Astrocyte (in vitro differentiated cells and primary cell): Measurements from ENCODE around the gene ARID3C. TPM values are rescaled to one million over a fixed set of nuclear protein-coding genes. Genes with fewer than 3 reads are reported as not detected.

Experiments
- DNase-seq: peaks from one replicate; pipeline ENCODE4 v3.0.0-alpha.2; 2010; ENCODE audit warnings: low read depth
- FAIRE-seq: peaks from 2 replicates; lab custom pipeline; 2011; peaks lifted over from hg19 to GRCh38; lab: Jason Lieb, UNC
- H2AFZ ChIP-seq: 2 replicates; pipeline ENCODE4 v1.6.0; 2012; ENCODE audit warnings: low read depth, low read length, inconsistent platforms
- H3K27ac ChIP-seq: 2 replicates; pipeline ENCODE4 v1.5.1; 2011; ENCODE audit warnings: low read depth, low read length, inconsistent platforms
- H3K27me3 ChIP-seq: 2 replicates; pipeline ENCODE4 v1.6.0; 2011; ENCODE audit warnings: low read length, inconsistent platforms; ENCODE audit not compliant: insufficient read depth
- H3K36me3 ChIP-seq: 2 replicates; pipeline ENCODE4 v1.5.1; 2011; ENCODE audit warnings: low read length, inconsistent platforms; ENCODE audit not compliant: insufficient read depth
- H3K4me1 ChIP-seq: 2 replicates; pipeline ENCODE4 v1.5.1; 2011; ENCODE audit warnings: low read length, inconsistent platforms; ENCODE audit not compliant: insufficient read depth
- H3K4me2 ChIP-seq: 2 replicates; pipeline ENCODE4 v1.6.0; 2012; ENCODE audit warnings: low read length, inconsistent platforms
- H3K4me3 ChIP-seq: 2 replicates; pipeline ENCODE4 v1.5.1; 2011; ENCODE audit warnings: low read depth, mild to moderate bottlenecking, low read length, inconsistent platforms; ENCODE audit not compliant: insufficient read depth
- H3K79me2 ChIP-seq: 2 replicates; pipeline ENCODE4 v1.6.0; 2012; ENCODE audit warnings: mild to moderate bottlenecking, low read length, inconsistent platforms; ENCODE audit not compliant: insufficient read depth
- H3K9ac ChIP-seq: 2 replicates; pipeline ENCODE4 v1.6.0; 2012; ENCODE audit warnings: mild to moderate bottlenecking, low read length, inconsistent platforms
- H3K9me3 ChIP-seq: 2 replicates; pipeline ENCODE4 v1.5.1; 2012; ENCODE audit warnings: low read depth, mild to moderate bottlenecking, low read length, inconsistent platforms; ENCODE audit not compliant: insufficient read depth
- H4K20me1 ChIP-seq: 2 replicates; pipeline ENCODE4 v1.6.0; 2012; ENCODE audit warnings: low read length, inconsistent platforms; ENCODE audit not compliant: insufficient read depth
- H3K27ac Mint-ChIP-seq: one replicate; pipeline ENCODE4 v1.8.0; 2021; ENCODE audit warnings: mild to moderate bottlenecking, mixed read lengths; ENCODE audit not compliant: unreplicated experiment
- H3K27me3 Mint-ChIP-seq: one replicate; pipeline ENCODE4 v1.8.0; 2021; ENCODE audit warnings: low read depth, mixed read lengths; ENCODE audit not compliant: unreplicated experiment
- H3K36me3 Mint-ChIP-seq: one replicate; pipeline ENCODE4 v1.8.0; 2021; ENCODE audit warnings: low read depth, mixed read lengths; ENCODE audit not compliant: unreplicated experiment
- H3K4me1 Mint-ChIP-seq: one replicate; pipeline ENCODE4 v1.8.0; 2021; ENCODE audit warnings: low read depth, mixed read lengths; ENCODE audit not compliant: unreplicated experiment
- H3K4me3 Mint-ChIP-seq: one replicate; pipeline ENCODE4 v1.8.0; 2021; ENCODE audit warnings: mild to moderate bottlenecking, moderate library complexity, mixed read lengths; ENCODE audit not compliant: unreplicated experiment
- H3K9me3 Mint-ChIP-seq: one replicate; pipeline ENCODE4 v1.8.0; 2021; ENCODE audit warnings: mild to moderate bottlenecking, mixed read lengths; ENCODE audit not compliant: unreplicated experiment
- EZH2 ChIP-seq: IDR thresholded peaks from 2 replicates; pipeline ENCODE4 v1.6.1; 2012; ENCODE audit warnings: mild to moderate bottlenecking, low read length, inconsistent platforms; ENCODE audit not compliant: insufficient read depth
- total RNA-seq: library from RNA; stranded (reverse); gene quantifications from 2 replicates; pipeline ENCODE4 v1.2.1, GENCODE V29; 2021
- TF ChIP-seq, protein P1 (sequence below): IDR thresholded peaks from 2 replicates; pipeline ENCODE4 v1.5.1; 2011; ENCODE audit warnings: low read depth, mild to moderate bottlenecking, inconsistent platforms, low read length, moderate library complexity; ENCODE audit not compliant: insufficient read depth

Gene ARID3C
- total RNA-seq, 1 donor from 2014 or later = 0.16 TPM

DNA sequence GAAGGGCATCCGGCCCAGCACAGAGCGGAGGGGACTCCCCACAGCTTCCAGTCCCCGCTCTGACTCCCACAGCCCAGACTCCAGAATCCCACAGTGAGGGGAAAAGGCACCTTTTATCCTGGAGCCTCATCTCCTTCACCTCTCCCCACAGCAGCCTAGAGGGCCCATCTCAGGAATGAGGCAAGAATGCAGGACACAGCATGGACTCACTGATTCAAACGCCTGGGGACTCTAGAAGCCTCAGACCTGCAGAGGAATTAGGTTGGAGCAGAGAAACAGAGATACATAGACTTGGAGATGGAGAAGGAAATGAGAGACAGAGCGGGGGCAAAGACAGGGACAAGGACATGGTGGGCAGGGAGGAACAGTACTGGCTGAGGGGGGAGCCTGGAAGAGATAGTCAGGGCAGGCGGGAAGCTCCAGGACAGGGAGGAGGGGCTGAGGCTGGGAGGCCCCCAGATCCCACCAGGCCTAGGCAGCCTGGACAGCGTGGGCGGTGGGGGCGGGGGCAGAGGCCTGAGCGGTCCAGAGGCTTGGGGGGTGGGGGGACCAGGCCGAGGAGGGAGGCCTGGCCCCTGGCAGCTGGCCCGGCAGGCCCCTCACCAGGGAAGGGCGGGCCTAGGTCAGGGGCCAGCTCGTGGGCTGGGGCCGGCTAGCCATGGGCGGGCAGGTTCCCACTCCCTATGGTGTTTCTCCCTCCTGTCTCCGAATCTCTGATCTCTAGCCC is 55.1 kb downstream of the ARID3C start:
- Histone ChIP-seq H3K27ac (no peak overlapping the region), H3K4me2 (no peak overlapping the region), H3K79me2 (no peaks in the 10 kb centered on the region), H2AFZ (no peak overlapping the region), H3K36me3 (no peaks in the 10 kb centered on the region), H3K4me1 (peaks cover 4% of the 10 kb centered on the region), H4K20me1 (peaks cover 13% of the 10 kb centered on the region), H3K4me3 (no peak overlapping the region), H3K9me3 (no peaks in the 10 kb centered on the region), H3K27me3 (peaks cover 46% of the 10 kb centered on the region), H3K9ac (no peak overlapping the region)
- FAIRE-seq (no peak), DNase-seq (no peak)
- Mint-ChIP-seq H3K4me1 (peaks cover 36% of the 10 kb centered on the region), H3K9me3 (no peaks in the 10 kb centered on the region), H3K27me3 (peaks cover 29% of the 10 kb centered on the region), H3K4me3 (no peak overlapping the region), H3K36me3 (no peaks in the 10 kb centered on the region), H3K27ac (no peak overlapping the region)
- no peak for TF ChIP-seq EZH2
- TF ChIP-seq, protein P1, sequence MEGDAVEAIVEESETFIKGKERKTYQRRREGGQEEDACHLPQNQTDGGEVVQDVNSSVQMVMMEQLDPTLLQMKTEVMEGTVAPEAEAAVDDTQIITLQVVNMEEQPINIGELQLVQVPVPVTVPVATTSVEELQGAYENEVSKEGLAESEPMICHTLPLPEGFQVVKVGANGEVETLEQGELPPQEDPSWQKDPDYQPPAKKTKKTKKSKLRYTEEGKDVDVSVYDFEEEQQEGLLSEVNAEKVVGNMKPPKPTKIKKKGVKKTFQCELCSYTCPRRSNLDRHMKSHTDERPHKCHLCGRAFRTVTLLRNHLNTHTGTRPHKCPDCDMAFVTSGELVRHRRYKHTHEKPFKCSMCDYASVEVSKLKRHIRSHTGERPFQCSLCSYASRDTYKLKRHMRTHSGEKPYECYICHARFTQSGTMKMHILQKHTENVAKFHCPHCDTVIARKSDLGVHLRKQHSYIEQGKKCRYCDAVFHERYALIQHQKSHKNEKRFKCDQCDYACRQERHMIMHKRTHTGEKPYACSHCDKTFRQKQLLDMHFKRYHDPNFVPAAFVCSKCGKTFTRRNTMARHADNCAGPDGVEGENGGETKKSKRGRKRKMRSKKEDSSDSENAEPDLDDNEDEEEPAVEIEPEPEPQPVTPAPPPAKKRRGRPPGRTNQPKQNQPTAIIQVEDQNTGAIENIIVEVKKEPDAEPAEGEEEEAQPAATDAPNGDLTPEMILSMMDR = no peak

DNA sequence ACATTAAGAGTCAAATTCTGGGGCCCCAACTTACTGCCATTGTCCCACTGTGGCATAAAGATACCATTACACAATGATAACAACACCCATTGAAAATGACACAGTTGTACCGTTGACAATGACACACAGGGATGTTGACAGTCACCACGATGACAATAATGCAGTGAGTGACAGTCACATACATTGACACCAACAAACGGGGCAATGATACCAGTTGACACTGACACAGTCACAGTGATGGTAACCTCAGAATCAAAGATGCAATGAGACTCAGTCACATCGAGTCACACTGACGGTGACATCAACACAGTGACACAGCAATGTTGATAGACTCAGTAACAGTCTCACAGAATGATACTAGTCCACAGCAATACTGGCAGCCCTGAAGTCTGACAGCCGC is 56.2 kb downstream of the ARID3C start:
- FAIRE-seq (no peak), DNase-seq (no peak)
- H3K4me3 ChIP-seq = no peak overlapping the region
- TF ChIP-seq EZH2 = no peak
- TF ChIP-seq, protein P1 = no peak
- no peak overlapping the region for H3K9ac ChIP-seq
- Mint-ChIP-seq H3K27me3 (peaks cover 37% of the 10 kb centered on the region), H3K9me3 (peaks cover 1% of the 10 kb centered on the region), H3K4me3 (no peak overlapping the region), H3K36me3 (peaks cover 2% of the 10 kb centered on the region), H3K4me1 (peaks cover 32% of the 10 kb centered on the region), H3K27ac (no peak overlapping the region)
- no peak overlapping the region for H3K27ac ChIP-seq
- no peaks in the 10 kb centered on the region for H3K9me3 ChIP-seq
- no peaks in the 10 kb centered on the region for H3K79me2 ChIP-seq
- H3K4me2 ChIP-seq = no peak overlapping the region
- no peaks in the 10 kb centered on the region for H3K36me3 ChIP-seq
- peaks cover 10% of the 10 kb centered on the region for H4K20me1 ChIP-seq
- H3K4me1 ChIP-seq = no peaks in the 10 kb centered on the region
- peaks cover 40% of the 10 kb centered on the region for H3K27me3 ChIP-seq
- no peak overlapping the region for H2AFZ ChIP-seq

DNA sequence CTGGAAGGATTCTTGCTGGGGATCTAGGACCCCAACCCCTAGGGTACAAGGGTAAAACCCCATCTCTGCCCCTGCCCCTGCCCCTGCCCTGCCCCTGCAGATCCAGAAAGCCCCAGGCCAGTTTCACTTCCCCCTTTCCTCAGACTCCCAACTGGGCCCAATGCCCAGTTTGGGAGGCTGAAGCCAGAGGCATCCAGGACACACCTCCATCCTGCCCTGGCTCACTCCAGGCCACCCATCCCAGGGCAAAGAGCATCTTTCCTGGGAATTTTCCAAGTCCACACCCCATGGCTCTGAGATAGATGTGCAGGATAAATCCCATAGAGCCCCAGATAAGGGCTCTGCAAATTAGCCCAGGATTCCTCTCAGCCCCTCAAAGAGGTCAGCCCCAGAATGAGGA is 56.8 kb downstream of the ARID3C start:
- Histone ChIP-seq H3K27me3 (peaks cover 42% of the 10 kb centered on the region), H3K9me3 (no peaks in the 10 kb centered on the region), H3K36me3 (no peaks in the 10 kb centered on the region), H3K27ac (no peak overlapping the region), H2AFZ (no peak overlapping the region), H3K4me2 (no peak overlapping the region), H3K4me3 (no peak overlapping the region), H4K20me1 (peaks cover 8% of the 10 kb centered on the region), H3K4me1 (no peaks in the 10 kb centered on the region), H3K9ac (no peak overlapping the region), H3K79me2 (no peaks in the 10 kb centered on the region)
- Mint-ChIP-seq H3K27ac (no peak overlapping the region), H3K36me3 (peaks cover 5% of the 10 kb centered on the region), H3K4me3 (no peak overlapping the region), H3K27me3 (peaks cover 42% of the 10 kb centered on the region), H3K4me1 (peaks cover 29% of the 10 kb centered on the region), H3K9me3 (peaks cover 1% of the 10 kb centered on the region)
- DNase-seq = no peak
- TF ChIP-seq, protein P1 = no peak
- no peak for TF ChIP-seq EZH2
- FAIRE-seq = no peak
